Ishikawa (cell line): Measurements from ENCODE around the gene PRKCZ.

Experiments used
- CEBPB ChIP-seq: IDR thresholded peaks from 2 replicates; pipeline ENCODE4 v1.6.1; 2012
- CREB1 ChIP-seq: IDR thresholded peaks from 2 replicates; pipeline ENCODE4 v1.6.1; 2012; ENCODE audit warnings: low read depth
- EGR1 ChIP-seq: IDR thresholded peaks from 2 replicates; pipeline ENCODE4 v1.6.1; 2012
- EP300 ChIP-seq: IDR thresholded peaks from 2 replicates; pipeline ENCODE4 v1.6.1; 2012; ENCODE audit warnings: borderline replicate concordance
- FOXM1 ChIP-seq: IDR thresholded peaks from 2 replicates; pipeline ENCODE4 v1.6.1; 2012; ENCODE audit warnings: low read depth, borderline replicate concordance
- MAX ChIP-seq: IDR thresholded peaks from 2 replicates; pipeline ENCODE4 v1.6.1; 2012
- NFIC ChIP-seq: IDR thresholded peaks from 2 replicates; pipeline ENCODE4 v1.6.1; 2012
- RAD21 ChIP-seq: IDR thresholded peaks from 2 replicates; pipeline ENCODE4 v1.6.1; 2012; ENCODE audit warnings: low read depth
- REST ChIP-seq: IDR thresholded peaks from 2 replicates; pipeline ENCODE4 v1.6.1; 2012; ENCODE audit warnings: low read depth, mild to moderate bottlenecking
- TAF1 ChIP-seq: IDR thresholded peaks from 2 replicates; pipeline ENCODE4 v1.6.1; 2012; ENCODE audit warnings: low read depth, mild to moderate bottlenecking
- TCF12 ChIP-seq: IDR thresholded peaks from 2 replicates; pipeline ENCODE4 v1.6.1; 2012; ENCODE audit warnings: low read depth
- TEAD4 ChIP-seq: IDR thresholded peaks from 2 replicates; pipeline ENCODE4 v1.6.1; 2012
- USF1 ChIP-seq: IDR thresholded peaks from 2 replicates; pipeline ENCODE4 v1.6.1; 2012
- YY1 ChIP-seq: IDR thresholded peaks from 2 replicates; pipeline ENCODE4 v1.6.1; 2012; ENCODE audit warnings: low read depth
- ZBTB7A ChIP-seq: IDR thresholded peaks from 2 replicates; pipeline ENCODE4 v1.6.1; 2012; ENCODE audit warnings: low read depth

The PRKCZ gene

GRCh38 chr1:2055911-2056575, 5.8 kb downstream of the PRKCZ start:
- TF ChIP-seq CREB1 = no peak
- TF ChIP-seq USF1 = no peak

DNA sequence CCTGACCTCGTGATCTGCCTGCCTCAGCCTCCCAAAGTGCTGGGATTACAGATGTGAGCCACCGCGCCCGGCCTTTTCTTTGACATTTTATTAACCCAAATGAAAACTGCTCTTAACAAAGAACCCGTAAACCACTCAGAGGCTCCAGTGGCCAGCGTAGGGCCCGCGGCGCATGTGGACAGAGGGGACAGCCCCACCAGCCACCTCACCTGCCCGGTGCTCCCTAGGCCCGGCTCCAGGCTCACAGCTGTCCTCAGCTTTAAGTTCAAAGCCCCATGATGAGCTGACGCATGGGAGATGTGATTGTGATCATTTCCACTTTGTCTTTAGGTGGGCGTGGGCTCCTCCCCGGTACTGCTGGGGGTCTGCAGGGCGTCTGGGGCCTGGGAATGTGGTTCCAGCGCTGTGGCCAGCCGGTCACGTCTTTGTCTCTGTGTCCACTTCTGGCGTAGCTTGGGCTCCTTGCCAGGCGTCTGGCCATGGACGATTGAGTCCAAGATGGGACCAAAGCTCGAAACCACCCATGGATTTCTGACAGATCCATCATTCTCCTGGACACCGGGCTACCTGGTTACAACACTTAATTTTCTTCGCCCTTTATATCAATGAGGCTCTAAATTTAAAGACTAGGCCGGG, 6.9 kb downstream of the PRKCZ start:
- TF ChIP-seq CEBPB = no peak
- no peak for TF ChIP-seq NFIC
- TF ChIP-seq EGR1 = no peak
- no peak for TF ChIP-seq USF1
- no peak for TF ChIP-seq YY1
- TF ChIP-seq RAD21 = no peak
- TF ChIP-seq CREB1 = no peak

DNA sequence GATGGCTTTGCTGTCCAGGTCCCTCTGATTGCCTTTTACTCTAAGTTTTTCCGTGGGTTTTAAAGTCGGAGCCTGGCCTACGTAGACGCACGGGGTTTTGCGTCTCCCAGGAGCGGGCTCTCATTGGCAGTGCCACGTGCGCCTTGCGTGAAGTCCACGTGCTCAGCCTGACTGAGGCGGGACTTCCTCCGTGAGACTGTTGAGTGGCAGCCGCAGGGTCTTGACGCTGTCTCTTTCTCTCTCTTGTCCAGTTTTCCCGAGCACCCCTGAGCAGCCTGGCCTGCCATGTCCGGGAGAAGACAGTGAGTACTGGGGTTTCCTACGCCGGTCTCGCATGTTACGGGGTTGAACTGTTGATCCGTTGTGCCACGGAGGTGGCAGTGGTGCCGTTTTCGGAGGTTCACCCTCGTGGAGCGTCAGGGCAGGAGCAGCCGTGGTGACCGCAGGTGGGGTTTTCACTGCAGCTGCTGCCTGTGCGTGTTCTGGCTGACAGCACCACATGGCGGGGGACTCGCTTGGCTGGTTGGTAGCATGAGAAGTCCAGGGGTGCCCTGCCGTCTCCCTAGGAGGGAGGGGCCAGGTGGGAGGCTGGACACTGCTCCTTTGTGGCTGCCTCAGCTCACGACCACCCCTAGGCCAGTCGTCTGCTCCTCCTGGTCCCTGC, 9.2 kb downstream of the PRKCZ start:
- no peak for TF ChIP-seq CEBPB

DNA sequence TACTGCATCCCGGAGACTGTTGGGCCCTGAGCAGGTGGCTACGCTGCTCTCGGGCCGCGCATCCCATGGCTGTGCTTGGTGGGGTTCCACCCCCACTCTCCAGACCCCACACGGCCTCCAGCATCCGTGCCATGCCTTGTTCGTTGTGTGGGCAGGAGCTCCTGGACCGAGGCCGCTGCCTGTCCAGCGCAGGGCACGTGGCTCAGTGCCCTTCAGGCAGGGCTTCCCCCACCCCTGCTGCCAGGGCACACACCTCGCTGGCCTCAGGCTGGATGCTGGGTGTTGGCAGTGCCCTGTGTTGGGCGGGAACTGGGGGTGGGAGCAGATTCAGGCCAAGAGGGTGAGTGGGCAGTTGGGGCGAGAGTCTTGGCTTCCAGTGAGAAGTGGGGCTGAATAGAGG, 9.9 kb downstream of the PRKCZ start:
- TF ChIP-seq EGR1 (no peak), FOXM1 (no peak), YY1 (no peak), REST (no peak), ZBTB7A (no peak), CREB1 (no peak), RAD21 (no peak), NFIC (no peak), TEAD4 (no peak), MAX (no peak), CEBPB (no peak), TCF12 (no peak)

GRCh38 chr1:2060535-2060934, 10.3 kb downstream of the PRKCZ start:
- TF ChIP-seq REST (no peak), EP300 (no peak), EGR1 (no peak), MAX (no peak), CEBPB (no peak), RAD21 (no peak), FOXM1 (no peak), TAF1 (no peak), ZBTB7A (no peak), TCF12 (no peak), YY1 (no peak), CREB1 (no peak), NFIC (no peak), USF1 (no peak), TEAD4 (no peak)
